Right atrium auricular region (tissue), 2 donors: Measurements from ENCODE around the gene DLK2. TPM values are rescaled to one million over a fixed set of nuclear protein-coding genes. Genes with fewer than 3 reads are reported as not detected.
A peak's percentile ranks its signal among the peaks of the same experiment; 100 is the strongest.

Source experiments
- DNase-seq: peaks from one replicate; pipeline ENCODE4 v3.0.0-alpha.2; 2019; ENCODE audit warnings: low spot score
- H3K27ac ChIP-seq, 2 donors: fragments of 200-600 bp; sonication (generic); 1 replicate in 1 of 2; 2 replicates in 1 of 2; pipeline ENCODE4 v1.5.1; 2016 to 2019
- H3K27me3 ChIP-seq, 2 donors: fragments of 200-600 bp; sonication (generic); one replicate each; pipeline versions ENCODE4 v1.5.1 to v1.6.0; 2017 to 2019
- H3K36me3 ChIP-seq: fragments of 200-600 bp; sonication (generic); one replicate; pipeline ENCODE4 v1.5.1; 2016
- H3K4me1 ChIP-seq, 2 donors: fragments of 200-600 bp; sonication (generic); one replicate each; pipeline versions ENCODE4 v1.5.1 to v1.6.0; 2017 to 2019
- H3K4me3 ChIP-seq, 2 donors: fragments of 200-600 bp; sonication (generic); 1 replicate in 1 of 2; 2 replicates in 1 of 2; pipeline ENCODE4 v1.5.1; 2017 to 2019; ENCODE audit warnings: mild to moderate bottlenecking in 1 of 2, moderate library complexity in 1 of 2
- H3K9me3 ChIP-seq, 2 donors: fragments of 200-600 bp; sonication (generic); one replicate each; pipeline ENCODE4 v1.5.1; 2019
- total RNA-seq, 2 donors: library from RNA; depleted of rRNA; stranded (reverse); fragments of >200 nt; gene quantifications; one replicate each; pipeline ENCODE4 v1.1.0, GENCODE V29; 2016
- TF ChIP-seq, protein P1 (sequence below), 2 donors: fragments of 200-600 bp; sonication (generic); IDR thresholded peaks; one replicate each; pipeline ENCODE4 v1.5.1; 2019; ENCODE audit warnings: antibody characterized with exemption in 2 of 2

DLK2 gene
- total RNA-seq, 2 donors from 2014 or later: 1.3 TPM; not detected in 1

DNA sequence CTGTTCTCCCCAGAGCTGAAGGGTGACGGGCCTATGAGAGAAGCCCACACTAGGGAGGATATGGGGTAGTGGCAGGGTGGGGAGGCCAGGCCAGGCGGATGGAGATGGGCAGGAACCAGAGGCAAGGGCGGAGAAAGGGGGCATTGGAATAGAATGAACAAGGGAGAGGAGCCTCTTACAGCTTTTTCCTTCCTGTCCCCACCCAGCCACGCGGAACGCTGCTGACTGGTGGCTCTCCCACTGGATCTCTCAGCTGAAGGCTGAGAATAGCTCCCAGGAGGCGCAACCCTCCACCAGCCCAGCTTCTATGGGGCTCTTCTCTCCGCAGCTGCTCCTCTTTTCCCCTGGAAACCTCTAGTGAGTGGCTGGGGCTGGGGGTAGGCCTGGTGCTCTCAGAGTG, 10.8 kb downstream of the DLK2 start:
- no peaks in the 10 kb centered on the region for H3K4me1 ChIP-seq
- no peaks in the 10 kb centered on the region for H3K9me3 ChIP-seq
- no peak overlapping the region for H3K4me3 ChIP-seq
- H3K36me3 ChIP-seq: peaks cover 80% of the 10 kb centered on the region
- DNase-seq: no peak
- H3K27ac ChIP-seq: no peak overlapping the region
- TF ChIP-seq, protein P1, sequence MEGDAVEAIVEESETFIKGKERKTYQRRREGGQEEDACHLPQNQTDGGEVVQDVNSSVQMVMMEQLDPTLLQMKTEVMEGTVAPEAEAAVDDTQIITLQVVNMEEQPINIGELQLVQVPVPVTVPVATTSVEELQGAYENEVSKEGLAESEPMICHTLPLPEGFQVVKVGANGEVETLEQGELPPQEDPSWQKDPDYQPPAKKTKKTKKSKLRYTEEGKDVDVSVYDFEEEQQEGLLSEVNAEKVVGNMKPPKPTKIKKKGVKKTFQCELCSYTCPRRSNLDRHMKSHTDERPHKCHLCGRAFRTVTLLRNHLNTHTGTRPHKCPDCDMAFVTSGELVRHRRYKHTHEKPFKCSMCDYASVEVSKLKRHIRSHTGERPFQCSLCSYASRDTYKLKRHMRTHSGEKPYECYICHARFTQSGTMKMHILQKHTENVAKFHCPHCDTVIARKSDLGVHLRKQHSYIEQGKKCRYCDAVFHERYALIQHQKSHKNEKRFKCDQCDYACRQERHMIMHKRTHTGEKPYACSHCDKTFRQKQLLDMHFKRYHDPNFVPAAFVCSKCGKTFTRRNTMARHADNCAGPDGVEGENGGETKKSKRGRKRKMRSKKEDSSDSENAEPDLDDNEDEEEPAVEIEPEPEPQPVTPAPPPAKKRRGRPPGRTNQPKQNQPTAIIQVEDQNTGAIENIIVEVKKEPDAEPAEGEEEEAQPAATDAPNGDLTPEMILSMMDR (IDR thresholded peaks at IDR 0.05): no peak
- no peaks in the 10 kb centered on the region for H3K27me3 ChIP-seq

DNA sequence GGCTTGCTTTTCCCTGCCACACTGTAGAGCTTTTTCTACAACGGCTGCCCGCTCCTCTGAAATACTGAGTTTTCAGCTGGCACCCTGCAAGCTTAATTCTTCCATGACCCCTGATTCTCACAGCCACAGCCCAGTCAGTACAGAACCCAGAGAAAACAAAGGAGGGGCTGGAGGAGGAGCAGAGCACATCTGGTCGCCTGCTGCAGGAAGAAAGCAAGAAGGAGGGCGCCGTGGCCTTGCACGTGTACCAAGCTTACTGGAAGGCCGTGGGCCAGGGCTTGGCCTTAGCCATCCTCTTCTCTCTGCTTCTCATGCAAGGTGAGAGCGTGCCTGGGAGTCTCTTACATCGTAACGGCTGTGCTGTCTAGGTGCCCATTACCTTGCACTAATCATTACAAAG, 11.3 kb downstream of the DLK2 start:
- TF ChIP-seq, protein P1 (IDR thresholded peaks at IDR 0.05): no peak
- DNase-seq: no peak
- Histone ChIP-seq H3K36me3 (peaks cover 81% of the 10 kb centered on the region), H3K27ac (no peak overlapping the region), H3K4me3 (no peak overlapping the region), H3K4me1 (no peaks in the 10 kb centered on the region), H3K9me3 (no peaks in the 10 kb centered on the region), H3K27me3 (no peaks in the 10 kb centered on the region)

DNA sequence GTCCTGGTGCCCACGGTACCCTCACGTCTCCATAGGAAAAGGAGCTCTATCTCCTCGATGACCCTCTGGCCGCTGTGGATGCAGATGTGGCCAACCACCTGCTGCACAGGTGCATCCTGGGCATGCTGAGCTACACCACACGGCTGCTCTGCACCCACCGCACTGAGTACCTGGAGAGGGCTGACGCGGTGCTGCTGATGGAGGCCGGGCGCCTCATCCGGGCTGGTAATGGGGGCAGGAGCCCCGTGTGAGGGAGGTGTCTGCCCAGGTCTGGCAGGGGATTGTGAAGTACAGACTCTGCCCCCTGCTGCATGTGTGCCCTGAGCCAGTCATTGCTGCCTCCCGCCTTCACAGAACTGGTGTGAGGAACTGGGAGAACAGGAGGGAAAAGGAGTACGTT, 12.4 kb downstream of the DLK2 start:
- Histone ChIP-seq H3K27me3 (no peaks in the 10 kb centered on the region), H3K36me3 (peaks cover 78% of the 10 kb centered on the region), H3K4me3 (no peak overlapping the region)

DNA sequence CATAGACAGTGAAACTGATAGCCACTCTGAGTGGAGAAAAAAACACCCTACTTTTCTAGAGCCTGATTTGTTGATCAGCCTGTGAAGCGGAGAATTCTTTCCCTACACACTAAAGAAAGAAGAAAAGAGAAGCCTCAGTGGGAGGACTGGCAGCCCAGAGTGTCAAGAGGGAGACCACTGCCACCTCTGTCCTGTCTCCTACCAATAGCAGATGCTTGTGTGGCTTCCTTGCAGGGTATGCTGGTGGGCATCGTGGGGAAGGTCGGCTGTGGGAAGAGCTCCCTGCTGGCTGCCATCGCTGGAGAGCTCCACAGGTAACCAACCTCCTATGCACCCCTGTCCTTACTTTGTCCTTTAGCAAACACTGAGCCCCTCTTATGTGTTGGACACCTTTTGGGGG, 17.6 kb downstream of the DLK2 start:
- H3K4me3 ChIP-seq: no peak overlapping the region
- no peaks in the 10 kb centered on the region for H3K27me3 ChIP-seq
- no peaks in the 10 kb centered on the region for H3K9me3 ChIP-seq
- peaks cover 39% of the 10 kb centered on the region for H3K36me3 ChIP-seq
- H3K4me1 ChIP-seq: peaks cover 0 to 40% of the 10 kb centered on the region in 2 donors
- DNase-seq: no peak
- peak overlapping the region in 1 of 2 donors; percentile 19 for H3K27ac ChIP-seq
- TF ChIP-seq, protein P1 (IDR thresholded peaks at IDR 0.05): no peak

More for the DNA sequence above, 12.4 kb downstream of the DLK2 start:
- no peak overlapping the region for H3K27ac ChIP-seq
- H3K4me1 ChIP-seq: no peaks in the 10 kb centered on the region
- no peak for DNase-seq
- TF ChIP-seq, protein P1 (IDR thresholded peaks at IDR 0.05): no peak
- H3K9me3 ChIP-seq: no peaks in the 10 kb centered on the region

DNA sequence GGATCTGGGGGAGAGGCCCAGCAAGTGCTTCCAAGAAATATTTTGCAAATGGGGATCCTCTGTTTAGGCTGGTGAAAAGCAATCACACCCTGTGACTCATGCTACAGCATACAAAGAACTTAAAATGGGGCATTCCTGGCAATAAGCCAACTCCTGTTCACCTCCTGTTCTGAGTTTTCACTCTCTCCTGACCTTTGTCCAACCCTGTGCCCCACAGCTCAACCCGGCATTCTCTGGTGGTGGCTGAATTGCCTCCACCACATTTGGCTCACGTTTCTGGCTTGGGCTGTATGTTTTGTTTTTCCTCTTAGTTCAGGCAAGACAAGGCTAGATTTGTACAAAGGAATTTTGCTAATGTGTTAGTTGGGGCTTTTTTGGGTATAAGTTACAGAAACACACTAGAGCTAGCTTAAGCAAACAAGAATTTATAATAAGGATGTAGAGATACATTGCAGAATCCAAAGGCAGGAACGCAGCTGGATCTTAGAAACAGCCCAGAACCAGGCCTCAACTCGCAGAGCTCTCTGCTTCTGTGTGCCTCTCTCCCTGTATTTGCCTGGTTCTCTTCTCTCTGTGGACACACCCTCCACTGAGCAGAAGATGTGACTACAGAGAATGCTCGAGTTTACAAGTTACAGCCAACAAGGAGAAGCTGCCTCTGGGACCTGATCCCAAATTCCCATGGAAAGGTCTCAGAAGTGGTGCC, 18.6 kb downstream of the DLK2 start:
- peak overlapping the region; percentile 19 to 41 for H3K27ac ChIP-seq

More for the DNA sequence above, 18.6 kb downstream of the DLK2 start:
- DNase-seq: no peak
- H3K4me1 ChIP-seq: peaks cover 0 to 40% of the 10 kb centered on the region in 2 donors
- H3K4me3 ChIP-seq: no peak overlapping the region
- no peaks in the 10 kb centered on the region for H3K9me3 ChIP-seq
- no peaks in the 10 kb centered on the region for H3K27me3 ChIP-seq
- peaks cover 36% of the 10 kb centered on the region for H3K36me3 ChIP-seq
- TF ChIP-seq, protein P1 (IDR thresholded peaks at IDR 0.05): no peak
